HFFc6 (cell line): ENCODE results near the gene SPTB. TPM values are rescaled to one million over a fixed set of nuclear protein-coding genes. Genes with fewer than 3 reads are reported as not detected.
"Not testable (repeated sequence)": the region's sequence is repeated elsewhere in the genome, so short reads cannot be mapped to it uniquely, and the experiment has no call there.

Experiments used
- DNase-seq: peaks from one replicate; pipeline ENCODE4 v3.0.0-alpha.2; 2018
- H3K27ac Mint-ChIP-seq: 2 replicates; pipeline ENCODE4 v1.8.0; 2020; ENCODE audit warnings: mild to moderate bottlenecking, mixed read lengths
- H3K27me3 Mint-ChIP-seq: 2 replicates; pipeline ENCODE4 v1.8.0; 2021; ENCODE audit warnings: mild to moderate bottlenecking, moderate library complexity, mixed read lengths; ENCODE audit not compliant: insufficient read depth
- H3K36me3 Mint-ChIP-seq: 2 replicates; pipeline ENCODE4 v1.8.0; 2021; ENCODE audit warnings: low read depth, mixed read lengths
- H3K4me1 Mint-ChIP-seq: 2 replicates; pipeline ENCODE4 v1.8.0; 2020; ENCODE audit warnings: low read depth, mixed read lengths
- H3K4me3 Mint-ChIP-seq: 2 replicates; pipeline ENCODE4 v1.8.0; 2020; ENCODE audit warnings: mild to moderate bottlenecking, moderate library complexity, mixed read lengths
- H3K9me3 Mint-ChIP-seq: 2 replicates; pipeline ENCODE4 v1.8.0; 2020; ENCODE audit warnings: mild to moderate bottlenecking, mixed read lengths
- total RNA-seq, 6 experiments: library from RNA; stranded (reverse); fragmentation: NEBNext Ultra II Directional; extraction: Animal tissue kit (Norgen Biotek cat#: 25700); gene quantifications; 2 replicates in 1 of 6; 3 replicates in 5 of 6; pipeline ENCODE4 v1.2.3, GENCODE V29; 2021
- TF ChIP-seq, protein P1 (sequence below): fragments of 200-600 bp; sonication (generic); IDR thresholded peaks from 2 replicates; pipeline ENCODE4 v1.5.0; 2021; ENCODE audit warnings: antibody characterized with exemption, mild to moderate bottlenecking

Gene SPTB
- total RNA-seq, 6 experiments from 2014 or later = 0.58 to 1.1 (median 0.72) TPM

DNA sequence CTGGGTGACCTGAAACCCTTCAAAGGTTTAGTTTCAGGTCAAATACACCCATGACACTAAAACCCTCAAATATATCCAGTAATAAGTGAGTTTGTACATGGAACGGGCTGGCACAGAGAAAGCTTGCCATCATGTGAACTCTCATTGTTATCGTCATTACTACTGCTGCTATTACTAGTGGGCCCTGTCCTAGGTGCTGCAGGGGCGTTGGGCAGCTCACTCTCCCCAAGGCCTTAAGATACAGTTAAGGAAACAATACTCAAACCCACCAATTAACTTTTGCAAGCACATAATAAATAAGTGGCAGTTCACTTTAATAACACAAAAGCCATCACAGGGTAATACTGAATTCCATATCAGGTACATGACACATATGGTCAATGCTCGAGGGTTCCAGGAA lies 71.3 kb downstream of the SPTB start:
- H3K36me3 Mint-ChIP-seq = no peaks in the 10 kb centered on the region
- no peaks in the 10 kb centered on the region for H3K9me3 Mint-ChIP-seq

DNA sequence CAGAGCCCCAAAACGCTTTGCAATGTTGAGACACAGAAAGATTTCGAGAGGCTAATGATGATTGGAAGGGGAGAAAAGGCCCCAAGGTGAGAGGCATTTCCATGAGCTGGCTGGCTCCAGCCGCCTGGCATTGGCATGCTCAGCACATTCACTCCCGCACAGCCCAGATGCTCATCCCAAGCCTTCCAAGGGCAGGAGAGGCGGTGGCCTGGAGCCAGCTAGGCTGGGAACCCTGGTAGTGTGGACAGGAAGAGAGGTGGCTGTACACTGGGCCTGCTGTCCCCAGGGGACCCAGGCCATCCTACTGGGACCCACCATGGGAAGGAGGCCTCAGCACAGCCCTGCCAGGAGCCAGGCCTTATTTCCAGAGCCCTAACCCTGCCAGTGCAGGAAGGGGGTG lies 72.2 kb downstream of the SPTB start:
- Mint-ChIP-seq H3K4me3 (peak overlapping the region; percentile 82), H3K27me3 (no peaks in the 10 kb centered on the region; the same call in 1 of the 2 replicates), H3K4me1 (peaks cover 64% of the 10 kb centered on the region), H3K36me3 (no peaks in the 10 kb centered on the region), H3K9me3 (no peaks in the 10 kb centered on the region), H3K27ac (peak overlapping the region; percentile 97)
- DNase-seq = no peak
- TF ChIP-seq, protein P1, sequence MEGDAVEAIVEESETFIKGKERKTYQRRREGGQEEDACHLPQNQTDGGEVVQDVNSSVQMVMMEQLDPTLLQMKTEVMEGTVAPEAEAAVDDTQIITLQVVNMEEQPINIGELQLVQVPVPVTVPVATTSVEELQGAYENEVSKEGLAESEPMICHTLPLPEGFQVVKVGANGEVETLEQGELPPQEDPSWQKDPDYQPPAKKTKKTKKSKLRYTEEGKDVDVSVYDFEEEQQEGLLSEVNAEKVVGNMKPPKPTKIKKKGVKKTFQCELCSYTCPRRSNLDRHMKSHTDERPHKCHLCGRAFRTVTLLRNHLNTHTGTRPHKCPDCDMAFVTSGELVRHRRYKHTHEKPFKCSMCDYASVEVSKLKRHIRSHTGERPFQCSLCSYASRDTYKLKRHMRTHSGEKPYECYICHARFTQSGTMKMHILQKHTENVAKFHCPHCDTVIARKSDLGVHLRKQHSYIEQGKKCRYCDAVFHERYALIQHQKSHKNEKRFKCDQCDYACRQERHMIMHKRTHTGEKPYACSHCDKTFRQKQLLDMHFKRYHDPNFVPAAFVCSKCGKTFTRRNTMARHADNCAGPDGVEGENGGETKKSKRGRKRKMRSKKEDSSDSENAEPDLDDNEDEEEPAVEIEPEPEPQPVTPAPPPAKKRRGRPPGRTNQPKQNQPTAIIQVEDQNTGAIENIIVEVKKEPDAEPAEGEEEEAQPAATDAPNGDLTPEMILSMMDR = no peak

More for the DNA sequence above, 71.3 kb downstream of the SPTB start:
- no peaks in the 10 kb centered on the region; the same call in 1 of the 2 replicates for H3K27me3 Mint-ChIP-seq
- H3K4me3 Mint-ChIP-seq = no peak overlapping the region
- TF ChIP-seq, protein P1 = no peak
- H3K4me1 Mint-ChIP-seq = peaks cover 59% of the 10 kb centered on the region
- no peak for DNase-seq
- H3K27ac Mint-ChIP-seq = peak overlapping the region; percentile 97

DNA sequence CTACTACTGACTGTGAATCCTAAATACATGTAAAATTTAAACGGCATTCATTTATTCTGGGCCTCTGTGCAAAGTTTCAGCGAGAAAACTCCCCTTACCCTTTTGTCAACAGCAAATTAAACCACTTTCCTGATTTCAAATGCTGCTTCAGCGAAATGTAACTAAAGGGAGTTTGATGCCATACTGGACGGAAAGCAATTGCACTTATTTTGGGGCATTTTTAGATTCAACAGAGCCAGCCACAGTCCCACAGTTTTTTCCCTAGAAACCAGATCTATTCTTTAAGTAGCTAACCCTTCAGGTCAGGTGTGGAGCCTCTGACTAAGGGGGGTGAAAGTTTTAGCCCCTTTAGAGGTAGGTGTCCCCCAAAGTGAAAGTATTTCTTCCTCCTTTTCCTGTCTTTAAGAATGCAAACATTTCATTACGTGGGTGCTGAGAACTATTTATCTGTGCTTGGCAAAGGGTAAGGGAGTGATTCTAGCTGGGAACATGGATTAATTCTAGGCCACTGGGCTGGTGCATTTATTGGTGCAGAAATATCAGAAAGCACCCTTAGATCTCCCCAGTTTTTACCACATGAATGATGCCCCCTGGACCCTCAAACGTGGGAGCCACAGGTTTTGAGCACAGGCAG lies 72.7 kb downstream of the SPTB start:
- Mint-ChIP-seq H3K27me3 (no peaks in the 10 kb centered on the region; the same call in 1 of the 2 replicates), H3K27ac (peak overlapping the region; percentile 97), H3K9me3 (no peaks in the 10 kb centered on the region), H3K4me3 (peak overlapping the region; percentile 82), H3K36me3 (no peaks in the 10 kb centered on the region), H3K4me1 (peaks cover 64% of the 10 kb centered on the region)
- TF ChIP-seq, protein P1 = no peak
- DNase-seq = no peak

DNA sequence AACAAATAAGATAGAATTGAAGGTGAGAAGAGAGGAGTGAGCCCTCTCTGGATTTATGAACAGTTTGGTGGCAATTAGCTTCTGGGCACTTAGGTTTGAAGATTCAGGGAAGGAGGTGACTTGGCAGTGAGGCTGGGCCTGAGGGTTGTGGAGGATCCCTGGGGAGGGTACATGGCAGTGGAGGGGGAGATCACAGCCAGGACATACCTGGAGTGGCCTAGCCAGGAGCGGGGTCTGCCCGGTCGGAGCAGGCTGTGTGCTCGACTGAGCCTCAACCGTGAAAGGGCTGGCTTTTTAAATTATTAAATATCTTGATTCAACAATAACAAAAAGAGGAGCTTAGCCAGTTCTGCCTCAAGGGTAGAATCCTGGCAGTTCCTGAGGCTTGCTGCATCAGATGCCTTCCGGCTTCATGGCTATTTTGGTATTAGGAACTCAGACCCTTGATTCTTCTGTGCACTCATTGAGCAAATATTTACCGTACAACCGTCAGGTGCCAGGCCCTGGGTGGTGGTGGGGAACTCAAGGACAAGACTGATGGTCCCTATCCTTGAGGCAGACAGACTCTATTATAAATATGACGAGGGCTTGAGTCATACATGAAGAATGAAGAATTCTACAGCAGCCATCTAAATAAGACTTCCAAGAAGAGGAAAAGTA lies 73.4 kb downstream of the SPTB start:
- Mint-ChIP-seq H3K9me3 (no peaks in the 10 kb centered on the region), H3K27ac (peak overlapping the region; percentile 97), H3K4me1 (peaks cover 65% of the 10 kb centered on the region), H3K27me3 (no peaks in the 10 kb centered on the region; the same call in 1 of the 2 replicates), H3K4me3 (peak overlapping the region; percentile 82), H3K36me3 (no peaks in the 10 kb centered on the region)
- TF ChIP-seq, protein P1 = no peak
- DNase-seq = peak; percentile 94

DNA sequence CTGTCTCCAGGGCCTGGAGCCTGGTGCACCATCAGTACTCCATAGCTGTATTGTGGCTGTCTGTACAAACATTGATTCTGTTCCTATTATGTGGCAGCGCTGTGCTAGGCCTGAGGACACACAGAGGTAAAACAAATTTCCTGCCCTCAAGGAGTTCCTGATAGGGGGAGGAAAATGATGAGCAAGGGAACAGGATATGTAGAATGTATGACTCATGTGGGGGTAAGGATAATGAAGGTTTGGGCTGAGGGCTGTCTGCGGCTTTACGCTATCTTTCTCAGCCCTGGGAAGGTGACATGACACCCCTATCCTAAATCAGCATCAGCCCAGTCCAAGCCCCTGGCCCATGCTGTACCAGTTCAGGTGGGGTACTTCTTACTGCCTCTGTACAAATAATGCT lies 74.1 kb downstream of the SPTB start:
- H3K27me3 Mint-ChIP-seq, H3K36me3 Mint-ChIP-seq: not testable (repeated sequence)
- H3K27ac Mint-ChIP-seq = peak overlapping the region; percentile 97

DNA sequence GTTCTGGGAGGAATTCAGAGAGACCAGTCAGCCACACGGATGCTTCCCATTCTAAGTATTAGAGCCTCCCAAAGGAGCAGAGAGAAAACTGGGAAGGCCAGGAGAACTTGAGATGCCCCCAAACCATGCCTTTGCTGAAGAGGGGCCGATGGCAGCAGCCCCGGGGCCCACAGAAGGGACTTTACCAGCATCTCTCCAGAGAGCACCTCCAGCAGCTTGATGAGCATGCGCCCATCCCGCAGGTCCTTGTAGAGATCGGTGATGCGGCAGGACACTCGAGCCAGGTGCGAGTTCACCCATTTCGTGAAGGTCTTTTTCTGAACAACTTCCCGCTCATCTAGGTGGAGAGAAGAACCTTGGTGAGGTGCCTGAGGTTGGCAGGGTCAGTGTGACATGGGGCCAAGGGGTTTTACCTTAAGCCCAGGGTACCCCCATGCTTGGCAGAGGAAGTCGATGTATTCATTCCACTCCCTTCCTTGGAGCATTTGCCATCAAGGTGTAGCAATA lies 74.9 kb downstream of the SPTB start:
- peaks cover 75% of the 10 kb centered on the region for H3K4me1 Mint-ChIP-seq
- no peaks in the 10 kb centered on the region for H3K36me3 Mint-ChIP-seq
- no peak for DNase-seq
- no peak overlapping the region for H3K4me3 Mint-ChIP-seq
- H3K27me3 Mint-ChIP-seq = no peaks in the 10 kb centered on the region; the same call in 1 of the 2 replicates
- TF ChIP-seq, protein P1 = no peak
- no peaks in the 10 kb centered on the region for H3K9me3 Mint-ChIP-seq
- H3K27ac Mint-ChIP-seq = peak overlapping the region; percentile 97

More for the DNA sequence above, 74.1 kb downstream of the SPTB start:
- peak overlapping the region; percentile 82 for H3K4me3 Mint-ChIP-seq
- peaks cover 67% of the 10 kb centered on the region for H3K4me1 Mint-ChIP-seq
- DNase-seq = peak; percentile 69
- not testable (repeated sequence) for H3K9me3 Mint-ChIP-seq
